ENCODE data around the gene AMBRA1.

DNA sequence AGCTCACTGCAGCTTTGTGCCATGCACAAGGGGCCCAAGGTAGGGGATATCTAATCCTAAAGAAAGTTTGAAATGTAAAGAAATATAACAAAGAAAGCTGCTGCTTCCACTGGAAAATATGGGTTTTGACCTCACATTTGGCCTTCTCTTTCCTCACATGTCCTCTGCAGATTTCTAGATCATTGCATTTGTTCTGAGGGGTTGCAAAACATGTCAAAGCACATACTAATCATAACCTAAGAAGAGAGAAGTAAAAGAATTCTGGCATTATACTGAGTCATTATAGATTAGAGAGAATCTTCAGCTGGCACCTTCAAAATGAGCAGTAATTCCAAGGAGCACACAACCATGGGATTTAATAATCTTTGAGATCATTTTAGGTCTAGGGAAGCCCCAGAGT lies 109.7 kb downstream of the AMBRA1 start:
- TF ChIP-seq, protein P1, sequence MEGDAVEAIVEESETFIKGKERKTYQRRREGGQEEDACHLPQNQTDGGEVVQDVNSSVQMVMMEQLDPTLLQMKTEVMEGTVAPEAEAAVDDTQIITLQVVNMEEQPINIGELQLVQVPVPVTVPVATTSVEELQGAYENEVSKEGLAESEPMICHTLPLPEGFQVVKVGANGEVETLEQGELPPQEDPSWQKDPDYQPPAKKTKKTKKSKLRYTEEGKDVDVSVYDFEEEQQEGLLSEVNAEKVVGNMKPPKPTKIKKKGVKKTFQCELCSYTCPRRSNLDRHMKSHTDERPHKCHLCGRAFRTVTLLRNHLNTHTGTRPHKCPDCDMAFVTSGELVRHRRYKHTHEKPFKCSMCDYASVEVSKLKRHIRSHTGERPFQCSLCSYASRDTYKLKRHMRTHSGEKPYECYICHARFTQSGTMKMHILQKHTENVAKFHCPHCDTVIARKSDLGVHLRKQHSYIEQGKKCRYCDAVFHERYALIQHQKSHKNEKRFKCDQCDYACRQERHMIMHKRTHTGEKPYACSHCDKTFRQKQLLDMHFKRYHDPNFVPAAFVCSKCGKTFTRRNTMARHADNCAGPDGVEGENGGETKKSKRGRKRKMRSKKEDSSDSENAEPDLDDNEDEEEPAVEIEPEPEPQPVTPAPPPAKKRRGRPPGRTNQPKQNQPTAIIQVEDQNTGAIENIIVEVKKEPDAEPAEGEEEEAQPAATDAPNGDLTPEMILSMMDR (IDR thresholded peaks at IDR 0.05), result no peak
- TF ChIP-seq POLR2AphosphoS5 (IDR thresholded peaks at IDR 0.05) (no peak), EP300 (IDR thresholded peaks at IDR 0.05) (no peak)

Measured in upper lobe of left lung (tissue), 4 donors.